Thyroid gland (tissue), 4 donors: Measurements from ENCODE around the gene B3GNT5. TPM values are rescaled to one million over a fixed set of nuclear protein-coding genes. Genes with fewer than 3 reads are reported as not detected.

Experiments
- DNase-seq, 2 donors: peaks; one replicate each; pipeline ENCODE4 v3.0.0-alpha.2; 2019
- H3K27ac ChIP-seq, 3 donors: fragments of 200-600 bp; sonication (generic); 1 replicate in 2 of 3; 2 replicates in 1 of 3; pipeline ENCODE4 v1.5.1; 2016 to 2019; ENCODE audit warnings: mild to moderate bottlenecking in 1 of 3, moderate library complexity in 1 of 3
- H3K27me3 ChIP-seq: fragments of 200-600 bp; sonication (generic); one replicate; pipeline ENCODE4 v1.5.1; 2019
- H3K36me3 ChIP-seq, 2 donors: fragments of 200-600 bp; sonication (generic); one replicate each; pipeline ENCODE4 v1.5.1; 2016 to 2019
- H3K4me1 ChIP-seq, 2 donors: fragments of 200-600 bp; sonication (generic); one replicate each; pipeline ENCODE4 v1.5.1; 2017 to 2019
- H3K4me3 ChIP-seq, 3 donors: fragments of 200-600 bp; sonication (generic); replicated peaks in 1 of 3; 1 replicate in 2 of 3; 2 replicates in 1 of 3; pipeline ENCODE4 v1.5.1; 2016; ENCODE audit warnings: mild to moderate bottlenecking in 1 of 3
- H3K9me3 ChIP-seq: fragments of 200-600 bp; sonication (generic); one replicate; pipeline ENCODE4 v1.5.1; 2017
- CTCF ChIP-seq, 6 experiments: fragments of 200-600 bp in 3 of 6; fragments of 450-650 bp in 3 of 6; sonication (generic) in 3 of 6; IDR thresholded peaks; one replicate each; pipeline ENCODE4 v1.5.1; 2016 to 2019; ENCODE audit warnings: antibody characterized with exemption in 6 of 6, mild to moderate bottlenecking in 2 of 6, inconsistent platforms in 1 of 6, moderate library complexity in 1 of 6
- POLR2A ChIP-seq, 2 donors: fragments of 450-650 bp; IDR thresholded peaks; one replicate each; pipeline ENCODE4 v1.6.1; 2017; ENCODE audit warnings: antibody characterized with exemption in 2 of 2, mild to moderate bottlenecking in 2 of 2, moderate library complexity in 1 of 2
- WGBS, 2 donors: methylation state at CpG; one replicate each; pipeline ENCODE4 v1.1.5; 2017; 5-methylcytosine and 5-hydroxymethylcytosine counted together
- intact Hi-C: fragments of 100-400 bp; cut with DNase I; formaldehyde crosslinking; loops from one replicate; pipeline ENCODE4 v1.15.1; 2023
- total RNA-seq, 4 donors: library from RNA; depleted of rRNA; stranded (reverse); fragments of >200 nt; gene quantifications; one replicate each; pipeline ENCODE4 v1.2.3, GENCODE V29; 2016

The B3GNT5 gene
- total RNA-seq, 4 donors from 2014 or later: 5.2 to 10.6 (median 7.1) TPM

- DNase-seq: no peak
- 97 to 99% methylated on average over 2 of the region's 2 CpGs for WGBS, 2 donors
- intact Hi-C loops: no loop called here
These were observed 35.1 kb downstream of the B3GNT5 start for GRCh38 chr3:183288117-183288516.

GRCh38 chr3:183290216-183290615 is 37.2 kb downstream of the B3GNT5 start:
- intact Hi-C loops: no loop called here
- no peaks in the 10 kb centered on the region for H3K9me3 ChIP-seq
- no peaks in the 10 kb centered on the region for H3K27me3 ChIP-seq
- no peak overlapping the region for H3K4me3 ChIP-seq
- no peak for DNase-seq
- WGBS, 2 donors: 71 to 100% methylated on average over 2 of the region's 2 CpGs
- H3K4me1 ChIP-seq: peaks cover 5 to 9% of the 10 kb centered on the region in 2 donors
- no peak for TF ChIP-seq CTCF (IDR thresholded peaks at IDR 0.05)
- no peak for TF ChIP-seq POLR2A (IDR thresholded peaks at IDR 0.05)
- no peak overlapping the region for H3K27ac ChIP-seq
- H3K36me3 ChIP-seq: no peaks in the 10 kb centered on the region

More at GRCh38 chr3:183288117-183288516, 35.1 kb downstream of the B3GNT5 start:
- Histone ChIP-seq H3K4me1 (peaks cover 7 to 14% of the 10 kb centered on the region in 2 donors), H3K27me3 (no peaks in the 10 kb centered on the region), H3K9me3 (no peaks in the 10 kb centered on the region), H3K4me3 (no peak overlapping the region), H3K27ac (no peak overlapping the region), H3K36me3 (no peaks in the 10 kb centered on the region)
- no peak for TF ChIP-seq POLR2A (IDR thresholded peaks at IDR 0.05)
- TF ChIP-seq CTCF (IDR thresholded peaks at IDR 0.05): no peak

- Histone ChIP-seq H3K36me3 (no peaks in the 10 kb centered on the region), H3K9me3 (no peaks in the 10 kb centered on the region), H3K27ac (no peak overlapping the region), H3K4me1 (no peaks in the 10 kb centered on the region), H3K27me3 (no peaks in the 10 kb centered on the region), H3K4me3 (no peak overlapping the region)
- intact Hi-C loops: no loop called here
- WGBS, 2 donors: 61 to 62% methylated on average over 4 of the region's 4 CpGs
- TF ChIP-seq CTCF (IDR thresholded peaks at IDR 0.05) (no peak), POLR2A (IDR thresholded peaks at IDR 0.05) (no peak)
- DNase-seq: no peak
These were observed 38.5 kb downstream of the B3GNT5 start for GRCh38 chr3:183291497-183292031.

GRCh38 chr3:183293966-183294365 is 40.9 kb downstream of the B3GNT5 start:
- intact Hi-C loops: no loop called here
- Histone ChIP-seq H3K9me3 (no peaks in the 10 kb centered on the region), H3K36me3 (no peaks in the 10 kb centered on the region), H3K27ac (no peak overlapping the region), H3K4me1 (no peaks in the 10 kb centered on the region), H3K27me3 (no peaks in the 10 kb centered on the region), H3K4me3 (no peak overlapping the region)
- TF ChIP-seq POLR2A (IDR thresholded peaks at IDR 0.05) (no peak), CTCF (IDR thresholded peaks at IDR 0.05) (no peak)
- DNase-seq: no peak
- WGBS, 2 donors: 93 to 95% methylated on average over 2 of the region's 2 CpGs

GRCh38 chr3:183295211-183295610 is 42.2 kb downstream of the B3GNT5 start:
- H3K36me3 ChIP-seq: no peaks in the 10 kb centered on the region
- H3K9me3 ChIP-seq: no peaks in the 10 kb centered on the region
- peak; percentile 6 to 9 for DNase-seq
- no peak overlapping the region for H3K27ac ChIP-seq
- no peak overlapping the region for H3K4me3 ChIP-seq
- 43 to 64% methylated on average over 3 of the region's 3 CpGs for WGBS, 2 donors
- H3K27me3 ChIP-seq: no peaks in the 10 kb centered on the region
- no peaks in the 10 kb centered on the region for H3K4me1 ChIP-seq
- TF ChIP-seq POLR2A (IDR thresholded peaks at IDR 0.05): no peak
- no peak for TF ChIP-seq CTCF (IDR thresholded peaks at IDR 0.05)
- intact Hi-C loops: no loop called here
